NB4 (cell line): ENCODE results near the gene SOD3.

Experiments
- DNase-seq: peaks from one replicate; pipeline ENCODE4 v3.0.0; 2010; ENCODE audit warnings: low read depth
- H3K4me3 ChIP-seq: one replicate; pipeline ENCODE4 v1.5.1; 2011; ENCODE audit warnings: mild to moderate bottlenecking, low read depth, low read length, moderate library complexity
- MYC ChIP-seq: IDR thresholded peaks from 2 replicates; pipeline ENCODE4 v1.6.1; 2011; ENCODE audit warnings: low read depth, low read length
- POLR2A ChIP-seq: IDR thresholded peaks from 2 replicates; pipeline ENCODE4 v1.6.1; 2011; ENCODE audit warnings: mild to moderate bottlenecking; ENCODE audit not compliant: insufficient read length; ENCODE audit errors: extremely low read depth
- TF ChIP-seq, protein P1 (sequence below): IDR thresholded peaks from one replicate; pipeline ENCODE4 v1.5.1; 2012; ENCODE audit warnings: low read depth, low read length
- TF ChIP-seq, protein P2 (sequence below): IDR thresholded peaks from 2 replicates; pipeline ENCODE4 v1.6.1; 2011; ENCODE audit warnings: low read depth, low read length

SOD3 gene

DNA sequence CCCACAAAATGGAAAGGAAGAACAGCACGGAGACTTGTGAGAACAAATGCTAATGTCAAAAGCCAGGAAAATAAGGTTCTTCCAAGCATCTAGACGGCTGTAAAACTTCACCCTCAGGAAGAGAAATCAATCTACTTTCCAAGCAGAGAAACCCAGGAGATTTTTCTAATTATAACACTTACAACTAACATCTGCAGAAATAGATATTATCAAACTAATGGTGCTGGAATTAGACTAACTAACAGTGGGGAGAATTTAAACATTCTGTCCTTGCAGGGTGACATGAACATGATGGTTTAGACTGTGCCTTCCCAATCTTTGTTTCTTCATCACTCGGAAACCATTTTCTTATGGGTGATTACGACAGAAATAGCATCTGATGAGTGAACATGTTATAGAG, 40.3 kb downstream of the SOD3 start:
- DNase-seq: no peak
- TF ChIP-seq MYC (no peak), POLR2A (no peak)
- TF ChIP-seq, protein P1, sequence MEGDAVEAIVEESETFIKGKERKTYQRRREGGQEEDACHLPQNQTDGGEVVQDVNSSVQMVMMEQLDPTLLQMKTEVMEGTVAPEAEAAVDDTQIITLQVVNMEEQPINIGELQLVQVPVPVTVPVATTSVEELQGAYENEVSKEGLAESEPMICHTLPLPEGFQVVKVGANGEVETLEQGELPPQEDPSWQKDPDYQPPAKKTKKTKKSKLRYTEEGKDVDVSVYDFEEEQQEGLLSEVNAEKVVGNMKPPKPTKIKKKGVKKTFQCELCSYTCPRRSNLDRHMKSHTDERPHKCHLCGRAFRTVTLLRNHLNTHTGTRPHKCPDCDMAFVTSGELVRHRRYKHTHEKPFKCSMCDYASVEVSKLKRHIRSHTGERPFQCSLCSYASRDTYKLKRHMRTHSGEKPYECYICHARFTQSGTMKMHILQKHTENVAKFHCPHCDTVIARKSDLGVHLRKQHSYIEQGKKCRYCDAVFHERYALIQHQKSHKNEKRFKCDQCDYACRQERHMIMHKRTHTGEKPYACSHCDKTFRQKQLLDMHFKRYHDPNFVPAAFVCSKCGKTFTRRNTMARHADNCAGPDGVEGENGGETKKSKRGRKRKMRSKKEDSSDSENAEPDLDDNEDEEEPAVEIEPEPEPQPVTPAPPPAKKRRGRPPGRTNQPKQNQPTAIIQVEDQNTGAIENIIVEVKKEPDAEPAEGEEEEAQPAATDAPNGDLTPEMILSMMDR: no peak
- TF ChIP-seq, protein P2, sequence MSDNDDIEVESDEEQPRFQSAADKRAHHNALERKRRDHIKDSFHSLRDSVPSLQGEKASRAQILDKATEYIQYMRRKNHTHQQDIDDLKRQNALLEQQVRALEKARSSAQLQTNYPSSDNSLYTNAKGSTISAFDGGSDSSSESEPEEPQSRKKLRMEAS: no peak
- H3K4me3 ChIP-seq: no peak overlapping the region

DNA sequence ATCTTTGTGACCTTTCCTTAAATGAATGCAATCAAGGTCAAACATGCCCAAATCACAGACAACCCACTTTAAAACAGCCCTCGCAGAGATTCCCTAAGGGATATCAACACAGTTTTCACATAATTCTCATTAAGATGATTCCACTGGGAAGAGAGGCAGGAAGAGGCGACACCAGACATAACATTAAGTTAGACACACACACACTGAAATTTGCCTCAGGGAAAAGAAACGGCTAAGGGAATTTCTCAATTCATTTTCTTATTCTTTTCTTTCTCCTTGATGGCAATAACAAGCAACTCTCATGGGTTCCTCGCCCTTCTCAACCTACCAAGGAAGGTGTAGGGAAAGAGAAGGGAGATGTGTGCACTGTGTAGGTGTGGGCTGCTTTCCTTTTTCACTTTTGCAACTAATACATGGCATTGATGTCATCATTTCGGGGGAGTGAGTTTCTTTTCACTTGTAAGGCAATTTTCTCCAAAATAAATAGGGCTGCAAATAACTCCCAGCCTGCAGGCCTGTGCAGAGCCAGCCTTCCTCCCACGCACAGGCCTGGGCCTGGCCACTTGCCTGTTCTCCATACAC, 41.4 kb downstream of the SOD3 start:
- TF ChIP-seq, protein P2: no peak
- TF ChIP-seq MYC: no peak
- no peak for TF ChIP-seq POLR2A
- TF ChIP-seq, protein P1: no peak

DNA sequence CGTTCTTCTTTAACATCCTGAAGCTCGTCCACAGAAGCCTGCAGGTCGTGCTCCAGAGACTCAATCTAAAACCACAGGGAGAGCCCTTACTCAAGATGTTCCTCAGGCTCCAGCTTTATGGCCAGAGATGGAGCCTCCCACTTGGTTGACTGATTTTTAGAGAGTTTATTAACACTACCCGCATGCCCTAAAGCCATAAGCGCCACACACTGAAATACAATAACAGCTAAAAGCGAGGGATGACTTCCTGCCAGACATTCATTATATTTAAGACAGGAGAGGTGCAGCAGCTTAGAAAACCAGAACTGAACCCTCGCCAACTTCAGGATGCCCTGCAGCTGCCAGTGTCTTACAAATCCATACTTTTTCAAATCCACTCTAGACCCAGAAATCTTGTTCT, 42.0 kb downstream of the SOD3 start:
- TF ChIP-seq, protein P1: no peak
- TF ChIP-seq POLR2A: no peak
- TF ChIP-seq, protein P2: no peak
- DNase-seq: no peak
- H3K4me3 ChIP-seq: no peak overlapping the region

More for the DNA sequence above, 41.4 kb downstream of the SOD3 start:
- DNase-seq: no peak
- no peak overlapping the region for H3K4me3 ChIP-seq

- DNase-seq: no peak
- TF ChIP-seq MYC (no peak), POLR2A (no peak)
- TF ChIP-seq, protein P1: no peak
- TF ChIP-seq, protein P2: no peak
- H3K4me3 ChIP-seq: no peak overlapping the region
These were observed 42.4 kb downstream of the SOD3 start for GRCh38 chr4:24837781-24838180.

- DNase-seq: no peak
- TF ChIP-seq POLR2A: no peak
- TF ChIP-seq, protein P2: no peak
- TF ChIP-seq MYC: no peak
- TF ChIP-seq, protein P1: no peak
- no peak overlapping the region for H3K4me3 ChIP-seq
These were observed 45.0 kb downstream of the SOD3 start for GRCh38 chr4:24840362-24840761.
